Fibroblast of skin of scalp (primary cell): ENCODE results near the gene ATP11A.

Source experiments
- DNase-seq: peaks from one replicate; pipeline ENCODE4 v3.0.0-alpha.2; 2013

The ATP11A gene

DNA sequence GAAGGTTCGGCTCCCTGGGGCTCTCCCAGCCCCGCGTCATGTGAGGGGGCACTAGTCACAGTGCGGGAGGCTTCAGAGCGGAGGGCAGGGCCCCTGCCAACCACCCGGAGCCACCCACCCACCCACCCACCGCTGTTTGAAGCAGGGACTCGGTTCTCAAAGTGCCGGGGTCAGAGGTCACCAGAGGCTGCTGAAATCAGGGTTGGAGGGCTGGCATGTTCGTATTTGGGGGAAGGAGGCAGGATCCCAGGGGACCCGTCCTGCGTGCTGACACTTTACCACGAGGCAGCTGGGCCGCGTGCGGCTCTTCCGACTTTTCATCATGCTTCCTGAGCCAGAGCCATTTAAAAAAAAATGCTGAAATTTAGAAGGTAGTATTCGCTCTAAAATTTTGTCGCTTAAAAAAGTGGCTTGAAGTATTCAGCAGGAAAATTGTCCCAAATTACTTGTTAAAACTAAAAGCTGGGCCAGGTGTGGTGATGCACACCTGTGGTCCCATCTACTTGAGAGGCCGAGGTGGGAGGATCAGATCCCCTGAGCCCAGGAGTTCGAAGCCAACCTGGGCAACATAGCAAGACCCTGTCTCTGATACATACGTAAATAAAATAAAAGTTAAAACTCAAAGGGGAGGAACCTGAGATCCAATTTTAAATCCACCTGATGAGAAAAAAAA lies 21.2 kb downstream of the ATP11A start:
- no peak for DNase-seq

DNA sequence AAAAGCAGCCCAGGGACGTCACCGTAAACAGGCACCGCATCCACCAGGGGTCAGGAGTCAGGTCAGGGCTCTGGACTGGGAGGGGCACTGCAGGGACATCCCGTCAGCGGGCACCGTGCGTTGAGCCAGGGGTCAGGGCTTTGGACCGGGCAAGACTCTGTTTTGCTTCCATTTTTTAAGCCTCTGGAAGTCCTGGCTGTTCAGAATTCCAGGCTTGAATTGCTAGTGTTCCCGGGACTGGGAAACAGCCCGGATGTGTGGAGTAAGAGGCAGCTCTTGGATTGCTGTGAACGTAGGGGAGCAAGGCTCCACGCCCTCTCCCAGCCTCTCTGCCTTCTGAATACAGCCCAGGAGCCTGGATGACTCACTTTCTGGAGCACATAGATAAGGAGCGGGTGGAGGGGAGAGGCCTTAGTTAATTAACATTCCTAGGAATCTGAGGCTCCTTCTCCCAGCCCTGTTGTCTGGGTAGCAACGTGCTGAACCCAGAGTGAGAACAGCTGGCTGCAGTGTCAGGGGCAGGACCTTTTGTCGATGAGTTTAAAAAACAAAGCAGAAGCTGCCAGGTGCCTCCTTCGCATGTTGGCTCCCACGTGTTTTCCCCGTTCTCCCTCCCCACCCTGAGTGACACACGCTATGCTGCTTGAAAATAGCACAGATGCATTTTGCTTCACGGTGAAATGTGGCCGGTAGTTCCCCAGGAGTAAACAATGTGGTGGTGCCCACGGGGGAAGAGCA lies 21.9 kb downstream of the ATP11A start:
- DNase-seq, result peak; percentile 94

DNA sequence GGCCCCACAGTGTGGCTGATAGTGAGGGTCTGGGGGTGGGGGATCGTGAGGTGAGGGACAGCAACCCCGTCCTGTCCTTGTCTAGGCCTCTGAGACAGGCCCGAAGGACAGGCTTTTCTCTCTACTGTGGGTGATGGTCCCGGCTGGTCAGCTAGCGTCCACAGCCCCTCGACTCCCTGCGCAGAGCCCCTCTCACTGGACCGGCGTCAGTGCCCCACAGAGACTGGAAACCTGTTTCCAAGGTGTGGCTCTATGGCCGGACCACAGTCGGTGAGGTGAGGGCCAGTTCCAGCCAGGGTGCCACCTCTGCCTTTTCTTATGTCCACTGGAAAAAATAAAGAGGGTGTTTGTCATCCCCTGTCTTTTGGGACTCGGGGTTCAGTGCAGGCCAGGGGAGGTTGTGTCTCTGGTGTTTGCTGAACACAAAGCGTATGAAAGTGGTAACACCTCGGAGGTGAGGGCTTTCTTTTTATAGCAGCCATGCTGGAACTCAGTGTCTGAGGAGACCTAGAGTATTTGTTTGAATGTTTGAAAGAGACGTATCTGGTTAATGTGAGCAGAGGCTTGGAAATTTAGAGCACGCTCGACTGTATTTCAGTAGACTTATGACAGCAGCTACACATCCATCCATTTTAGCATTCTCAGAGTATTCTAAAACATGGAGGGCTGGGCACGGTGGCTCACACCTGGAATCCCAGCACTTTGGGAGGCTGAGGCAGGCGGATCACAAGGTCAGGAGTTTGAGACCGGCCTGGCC lies 22.8 kb downstream of the ATP11A start:
- DNase-seq, result no peak

DNA sequence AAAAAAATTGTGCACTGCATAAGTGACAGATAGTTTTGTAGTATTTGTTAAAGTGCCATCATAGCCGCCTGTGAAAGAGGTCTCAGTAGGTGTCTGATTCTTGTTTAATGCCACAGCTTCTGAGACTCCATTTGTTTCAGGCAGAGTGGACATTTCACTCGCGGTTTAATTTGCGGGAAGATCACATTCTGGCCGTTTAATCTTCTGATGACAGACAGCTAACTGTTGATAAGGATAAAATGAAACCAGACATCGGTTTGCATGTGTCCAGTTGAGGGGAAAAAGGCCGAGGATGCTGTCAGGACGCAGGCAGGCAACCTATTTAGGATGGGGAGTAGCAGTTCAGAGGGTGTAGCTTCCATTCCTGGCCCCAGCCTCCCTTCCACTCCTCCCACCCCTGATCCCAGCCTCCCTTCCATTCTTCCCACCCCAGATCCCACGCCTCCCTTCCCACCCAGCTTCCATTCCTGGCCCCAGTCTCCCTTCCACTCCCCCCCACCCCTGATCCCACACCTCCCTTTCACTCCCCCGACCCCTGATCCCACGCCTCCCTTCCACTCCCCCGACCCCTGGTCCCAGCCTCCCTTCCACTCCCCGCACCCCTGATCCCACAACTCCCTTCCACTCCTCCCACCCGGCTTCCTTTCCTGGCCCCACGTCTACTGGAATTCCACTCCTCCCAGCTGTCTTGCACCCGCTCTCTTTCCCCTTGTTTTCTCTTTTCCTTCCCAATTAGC lies 23.8 kb downstream of the ATP11A start:
- no peak for DNase-seq

DNA sequence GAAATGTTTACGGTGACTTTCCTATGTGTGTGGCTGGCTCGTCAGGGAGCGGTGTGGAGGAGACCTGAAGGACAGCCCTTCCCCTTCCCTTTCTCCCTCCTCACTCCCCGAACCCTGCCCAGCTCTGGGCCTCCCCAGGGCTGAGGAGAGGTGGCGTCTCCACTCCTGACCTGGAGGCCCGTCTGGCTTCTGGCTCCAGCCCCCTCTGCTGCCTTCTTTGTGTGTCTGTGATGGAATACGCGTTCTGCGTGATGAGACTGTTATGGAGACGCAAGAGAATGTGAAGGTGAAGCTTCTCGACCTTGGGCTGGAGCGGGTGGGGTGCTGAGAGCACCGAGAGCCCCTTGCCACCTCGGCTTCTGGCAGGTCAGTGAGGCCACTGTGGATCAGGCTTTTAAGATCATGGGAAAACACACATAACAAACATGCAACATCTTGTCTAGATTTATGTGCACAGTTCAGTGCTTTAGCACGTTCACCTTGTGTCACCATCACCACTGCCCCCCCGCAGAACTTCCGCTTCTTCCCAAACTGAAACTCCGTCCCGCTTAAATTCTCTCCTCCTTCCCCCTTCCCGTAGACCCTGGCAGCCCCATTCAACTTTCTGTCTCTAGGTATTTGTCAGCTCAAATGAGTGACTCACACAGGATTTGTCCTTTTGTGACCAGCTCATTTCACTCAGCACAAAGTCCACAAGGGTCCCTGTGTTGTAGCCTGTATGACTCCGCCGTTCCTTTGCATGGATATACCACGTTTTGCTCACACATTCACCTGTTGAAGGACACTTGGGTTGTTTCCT lies 24.7 kb downstream of the ATP11A start:
- DNase-seq, result no peak

DNA sequence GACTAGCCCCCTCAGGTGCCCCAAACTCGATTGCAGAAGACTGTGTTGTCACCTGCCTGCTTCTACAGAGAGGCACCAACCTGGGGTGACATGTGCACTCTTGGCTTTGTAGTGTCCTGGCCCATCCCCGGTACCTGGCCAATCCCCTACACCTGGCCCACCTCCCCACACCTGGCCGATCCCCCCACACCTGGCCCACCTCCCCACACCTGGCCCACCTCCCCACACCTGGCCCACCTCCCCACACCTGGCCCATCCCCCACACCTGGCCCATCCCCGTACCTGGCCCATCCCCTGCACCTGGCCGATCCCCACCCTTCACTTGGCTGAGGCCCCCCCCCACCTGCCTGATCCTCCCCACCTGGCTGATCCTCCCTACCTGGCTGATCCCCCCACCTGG lies 25.4 kb downstream of the ATP11A start:
- DNase-seq, result no peak

DNA sequence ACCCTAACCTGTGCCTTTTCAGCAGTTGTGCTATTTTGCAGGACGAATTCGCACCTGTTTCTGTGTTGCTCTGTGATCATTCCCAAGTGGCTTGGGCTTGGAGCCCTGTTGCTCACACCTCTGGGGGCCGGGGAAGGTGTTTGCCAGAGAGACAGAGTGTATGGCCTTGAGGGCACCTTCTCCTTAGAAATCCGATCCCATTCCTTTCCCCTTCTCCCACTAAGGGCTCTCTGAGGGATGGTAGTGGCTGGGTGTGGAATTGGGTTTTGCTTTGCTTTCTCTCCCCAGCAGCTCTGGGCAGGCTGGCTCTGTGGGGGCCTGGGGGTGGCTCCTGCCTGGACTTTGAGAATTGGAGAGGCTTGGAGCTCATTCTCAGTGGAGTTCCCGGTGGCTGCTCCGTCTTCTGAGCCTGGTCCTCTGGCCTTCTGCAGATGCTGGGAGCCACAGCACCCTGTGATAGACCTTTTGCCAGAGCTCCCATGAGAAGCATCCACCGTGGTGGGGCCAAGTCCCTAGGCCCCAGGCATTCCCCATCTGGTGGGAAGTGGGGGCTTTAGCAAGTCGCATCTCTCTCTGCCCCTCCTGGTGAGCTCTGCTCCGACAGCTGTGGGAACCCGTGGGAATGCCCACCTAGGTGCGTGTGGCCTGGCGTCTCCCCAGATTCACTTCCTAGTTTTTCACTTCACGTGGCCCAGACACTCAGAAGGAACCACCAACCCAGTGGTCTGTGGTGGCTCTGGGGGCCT lies 26.1 kb downstream of the ATP11A start:
- DNase-seq, result no peak

DNA sequence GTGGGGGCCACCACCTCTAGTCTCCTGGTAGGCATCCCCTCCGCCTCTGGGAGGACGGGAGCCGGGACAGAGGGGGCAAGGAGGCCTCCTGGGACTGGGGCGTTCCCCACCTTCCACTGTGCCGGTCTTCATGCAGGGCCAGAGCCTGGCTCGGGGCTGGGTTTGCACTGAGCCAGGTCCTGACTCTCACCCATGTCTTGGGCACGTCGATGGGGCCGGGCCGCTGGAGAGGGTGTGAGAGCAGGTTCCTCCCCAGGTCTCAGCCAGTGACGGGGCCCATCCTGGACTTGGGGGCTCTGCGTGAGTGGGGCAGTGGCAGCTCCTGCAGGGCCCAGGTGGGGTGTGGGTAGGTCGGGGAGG lies 26.6 kb downstream of the ATP11A start:
- DNase-seq, result no peak

DNA sequence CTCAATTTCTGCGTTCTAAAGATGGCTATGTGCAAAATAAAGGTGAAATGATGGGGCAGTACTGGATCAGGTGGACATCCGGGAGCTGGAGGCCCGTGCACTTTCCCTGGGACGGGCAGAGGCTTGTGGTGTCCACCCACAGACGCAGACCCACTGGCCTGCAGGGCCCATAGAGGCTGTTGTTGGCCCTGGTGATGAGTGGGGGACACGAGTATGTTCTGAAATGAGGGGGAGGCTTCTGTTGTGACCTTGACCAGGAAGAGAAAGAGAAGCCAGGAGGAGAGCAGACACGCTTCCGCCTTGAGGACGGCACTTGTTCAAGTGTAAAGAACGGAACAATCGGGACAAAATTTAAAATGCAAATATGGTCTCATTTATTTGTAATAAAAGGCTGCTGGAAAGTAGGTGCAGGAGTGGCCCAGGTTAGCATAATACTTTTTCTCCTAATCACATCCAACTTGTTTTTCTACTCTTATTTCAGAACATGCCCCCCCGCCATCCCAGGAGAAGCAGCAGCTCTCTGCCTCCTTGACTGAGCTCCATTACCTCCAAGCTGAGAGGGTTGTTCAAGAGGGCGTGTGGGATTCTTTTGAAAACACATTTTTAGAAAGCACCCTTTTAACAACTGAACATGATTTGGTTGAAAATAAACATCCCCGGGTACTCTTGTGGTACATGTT lies 27.1 kb downstream of the ATP11A start:
- no peak for DNase-seq

DNA sequence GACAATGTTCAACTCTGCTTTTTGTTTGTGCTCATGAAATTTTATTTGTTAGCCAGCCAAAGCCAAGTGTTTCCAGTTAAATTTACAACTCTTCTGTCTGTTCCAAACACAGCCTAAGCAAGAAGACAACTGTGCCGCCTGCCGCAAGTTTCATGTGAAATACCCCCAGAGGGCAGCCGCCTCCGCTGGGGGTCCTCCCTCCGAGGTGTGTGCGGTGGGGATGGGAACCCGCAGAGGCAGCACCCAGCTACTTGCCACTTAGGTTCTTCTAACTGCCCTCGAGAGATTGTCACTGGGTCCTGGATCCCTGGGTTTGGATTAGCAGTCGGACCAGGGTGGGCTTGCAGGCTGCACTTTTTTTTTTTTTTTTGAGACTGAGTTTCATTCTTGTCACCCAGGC lies 28.5 kb downstream of the ATP11A start:
- DNase-seq, result no peak

DNA sequence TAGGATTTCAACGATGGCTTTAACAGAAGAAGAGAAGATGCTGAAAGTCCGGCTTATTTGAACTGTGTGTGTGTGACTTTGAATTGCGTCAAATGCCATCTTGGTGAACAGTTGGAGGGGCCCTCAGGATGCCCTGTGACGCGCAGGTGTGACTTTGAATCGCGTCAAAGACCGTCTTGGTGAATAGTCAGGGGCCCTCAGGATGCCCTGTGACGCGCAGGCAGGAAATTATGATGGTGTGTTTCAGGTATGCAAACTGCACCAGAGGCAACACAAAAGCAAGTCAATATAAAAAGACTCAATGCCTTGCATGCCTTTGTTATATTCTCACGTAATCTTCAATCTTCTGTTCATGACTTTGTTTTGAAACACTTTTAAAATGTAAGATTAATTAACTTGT lies 29.2 kb downstream of the ATP11A start:
- no peak for DNase-seq

DNA sequence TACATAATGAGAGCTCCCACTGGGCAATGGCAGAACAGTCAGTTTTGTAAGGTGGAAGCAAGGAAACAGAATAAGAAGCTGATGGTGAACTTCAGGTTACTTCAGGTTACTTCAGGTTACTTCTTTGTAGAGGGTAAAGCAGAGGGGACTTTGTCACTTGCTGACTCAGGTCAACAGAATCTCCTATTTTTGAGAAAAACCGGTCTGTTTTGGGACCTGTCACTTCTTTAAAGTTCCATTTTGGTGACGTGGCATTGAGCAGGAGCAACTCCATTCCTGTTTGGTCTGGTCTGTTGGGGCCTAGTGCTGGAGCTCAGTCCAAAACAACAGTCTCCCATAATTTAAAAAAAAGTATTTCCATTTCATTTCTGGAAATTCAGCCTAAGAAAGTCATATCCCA lies 29.7 kb downstream of the ATP11A start:
- DNase-seq, result no peak

DNA sequence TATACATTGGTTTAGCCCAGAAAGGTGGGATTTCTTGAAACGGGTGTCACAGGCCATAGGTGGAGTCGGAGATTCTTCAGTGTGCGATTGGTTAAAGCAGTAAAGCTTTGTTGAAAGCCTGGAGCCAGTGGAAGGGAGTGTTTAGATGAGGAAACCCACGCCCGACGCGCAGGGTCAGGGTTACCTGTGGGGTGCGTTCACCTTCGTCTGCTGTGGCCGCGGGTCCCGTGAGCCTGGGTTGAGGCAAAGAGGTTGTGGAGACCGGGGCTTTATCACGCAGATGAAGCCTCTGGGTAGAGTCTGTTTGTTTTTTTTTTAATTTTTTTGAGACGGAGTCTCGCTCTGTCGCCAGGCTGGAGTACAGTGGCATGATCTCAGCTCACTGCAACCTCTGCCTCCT lies 30.4 kb downstream of the ATP11A start:
- DNase-seq, result no peak

DNA sequence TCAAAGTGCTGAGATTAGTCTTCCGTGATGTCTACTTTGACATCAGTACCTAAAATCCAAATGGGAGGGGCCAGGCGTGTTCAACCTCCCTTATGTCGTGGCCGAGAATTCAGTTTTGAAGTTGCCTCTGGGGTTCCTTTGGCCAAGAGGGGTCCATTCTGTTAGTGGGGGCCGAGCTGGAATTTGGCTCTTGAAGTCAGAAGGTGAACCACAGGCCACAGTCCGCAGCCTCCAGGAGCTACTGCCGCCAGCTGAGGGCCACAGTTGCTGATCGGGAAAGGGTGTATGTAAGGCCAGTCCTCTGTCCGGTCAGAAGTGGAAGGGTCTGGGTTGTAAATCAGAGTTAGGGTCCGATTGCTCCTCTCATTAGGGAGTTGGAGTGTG lies 31.0 kb downstream of the ATP11A start:
- no peak for DNase-seq

DNA sequence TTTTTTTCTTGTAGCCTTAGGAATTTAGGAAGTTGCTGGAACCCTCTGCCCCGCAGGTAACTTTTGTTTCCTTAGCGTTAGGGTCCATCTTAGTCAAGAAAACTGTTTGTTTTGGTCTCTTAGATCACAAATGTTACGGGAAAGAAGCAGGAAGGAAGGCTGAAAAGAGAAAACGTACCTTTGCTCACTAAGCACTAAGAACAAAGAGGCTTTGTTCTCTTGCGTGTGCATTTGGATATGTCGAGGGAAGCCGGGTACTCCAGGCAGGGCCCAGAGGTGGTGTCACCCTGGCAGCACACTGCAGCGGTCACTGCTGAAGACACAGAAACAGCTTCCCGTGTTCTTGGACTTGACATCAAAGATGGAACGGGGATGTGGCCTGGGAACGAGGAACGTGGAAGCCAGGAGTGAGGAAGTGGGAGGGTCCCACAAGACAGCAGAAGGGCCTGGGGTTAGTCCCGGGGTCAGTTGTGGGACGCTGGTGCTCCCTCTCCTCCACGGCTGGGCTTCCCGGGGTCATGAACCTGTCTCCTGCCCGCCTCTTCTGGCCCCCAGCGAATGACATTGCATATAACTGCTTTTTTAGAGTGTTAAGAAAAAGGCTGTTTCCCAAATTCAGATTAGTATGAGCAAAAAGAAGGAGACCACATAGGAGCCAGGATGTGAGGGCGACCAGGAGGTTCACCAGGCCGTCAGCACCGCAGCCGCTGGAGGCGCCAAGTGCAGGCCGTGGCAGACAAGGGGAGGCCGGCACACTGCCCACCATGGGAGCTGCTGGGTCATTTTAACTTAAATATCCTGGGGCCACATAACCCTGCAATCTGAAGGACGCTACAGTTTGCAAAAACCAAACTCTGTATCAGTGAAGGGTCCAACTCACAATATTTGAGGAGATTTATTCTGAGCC lies 31.6 kb downstream of the ATP11A start:
- DNase-seq, result no peak

DNA sequence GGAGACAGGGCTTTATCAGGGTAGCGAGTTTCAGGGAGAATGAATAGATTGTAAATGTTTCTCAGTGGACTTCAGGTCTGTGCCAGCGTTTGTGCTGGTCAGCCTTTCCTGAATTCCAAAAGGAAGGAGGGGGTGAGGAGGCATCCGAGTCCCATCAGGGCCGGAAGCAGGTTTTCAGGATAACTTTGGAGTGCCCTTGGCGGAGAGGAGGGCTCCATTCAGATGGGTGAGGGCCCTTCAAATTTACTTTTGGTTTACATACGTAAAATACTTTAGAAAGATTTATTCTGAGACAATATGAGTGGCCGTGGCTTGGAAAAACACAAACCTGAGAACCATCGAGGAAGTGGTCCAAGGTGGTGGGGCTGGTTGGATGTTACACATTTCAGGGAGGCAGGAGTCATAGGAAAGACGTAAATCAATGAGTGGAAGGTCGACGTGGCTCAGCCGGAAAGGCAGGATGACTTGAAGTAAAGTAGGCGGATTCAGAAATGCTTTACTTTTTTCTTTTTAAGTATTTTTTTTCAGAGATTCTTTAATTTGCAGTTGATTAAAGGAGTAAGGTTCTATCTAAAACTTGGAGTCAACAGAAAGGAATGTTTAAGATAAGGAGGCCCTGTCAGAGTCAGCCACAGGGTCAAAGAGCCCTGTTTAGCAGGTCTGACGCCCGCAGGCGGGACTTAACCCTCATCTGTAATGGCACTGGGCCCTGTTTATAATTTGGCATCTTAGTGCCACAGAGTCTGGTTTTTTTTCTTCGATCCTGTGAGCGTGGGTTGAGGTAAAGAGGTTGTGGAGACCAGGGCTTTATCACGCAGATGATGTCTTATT lies 32.8 kb downstream of the ATP11A start:
- peak; percentile 35 for DNase-seq

DNA sequence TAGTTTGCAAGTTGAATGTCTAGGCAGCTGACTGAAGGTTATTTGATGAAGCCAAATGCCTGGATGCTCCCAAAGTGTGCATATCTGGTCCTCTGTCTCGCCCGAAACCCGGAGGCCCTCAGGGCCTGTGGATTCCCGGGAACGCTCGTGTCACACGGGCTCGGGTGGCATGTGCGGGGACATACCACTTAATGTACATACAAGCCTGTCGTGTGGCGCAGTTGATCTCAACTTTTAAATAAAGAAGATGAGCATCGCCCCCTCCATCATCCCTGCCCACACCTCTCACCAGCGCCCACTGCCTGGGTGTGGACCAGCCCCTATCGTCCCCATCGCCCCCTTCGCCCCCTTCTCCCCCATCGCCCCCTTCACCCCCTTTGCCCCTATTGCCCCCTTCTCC lies 33.9 kb downstream of the ATP11A start:
- DNase-seq, result no peak

DNA sequence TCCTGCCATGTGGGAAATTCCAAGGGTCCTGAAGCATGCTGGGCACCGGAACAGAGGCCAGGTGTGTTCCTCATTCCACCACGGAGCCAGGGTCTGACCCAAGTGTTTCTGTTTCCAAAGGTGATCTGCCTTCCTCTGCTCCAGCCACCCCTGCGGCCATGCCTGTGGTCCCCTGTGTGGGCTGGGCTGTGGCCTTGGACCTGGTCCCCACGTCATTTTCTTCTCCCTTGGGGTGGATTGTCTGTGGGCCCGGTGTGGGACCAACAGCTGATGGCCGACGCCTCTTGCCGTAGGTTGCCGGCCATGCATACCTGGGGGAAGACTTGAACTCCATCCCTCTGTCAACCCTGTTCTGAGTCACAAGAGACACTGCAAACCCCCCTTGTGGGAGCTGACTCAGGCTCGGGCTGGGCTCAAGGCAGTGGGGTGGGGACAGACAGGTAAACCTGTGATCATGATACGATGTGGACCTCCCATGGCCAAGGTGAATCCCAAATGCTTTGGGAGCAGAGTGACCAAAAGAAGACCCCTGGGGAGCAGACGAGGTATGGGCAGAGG lies 35.0 kb downstream of the ATP11A start:
- no peak for DNase-seq
